Measurements from ENCODE around the gene EML6.

- TF ChIP-seq NRF1 (IDR thresholded peaks at IDR 0.05; ENCODE audit: low read depth, low read length) (no peak), CTCF (IDR thresholded peaks at IDR 0.05) (no peak), POLR2AphosphoS5 (IDR thresholded peaks at IDR 0.05; ENCODE audit: low read depth, low read length) (peak; percentile 26; the same call in 1 of the 2 replicates), CHD2 (IDR thresholded peaks at IDR 0.05; ENCODE audit: low read length, partially characterized antibody) (no peak), EP300 (IDR thresholded peaks at IDR 0.05; ENCODE audit: borderline replicate concordance in 1 of 2, low read depth in 1 of 2, low read length in 1 of 2) (peak; percentile 42 to 60; a peak in 2 of 4 replicates), ELF1 (IDR thresholded peaks at IDR 0.05) (no peak), MAX (IDR thresholded peaks at IDR 0.05; ENCODE audit: low read depth) (peak; percentile 47; the same call in 1 of the 2 replicates), SMC3 (IDR thresholded peaks at IDR 0.05; ENCODE audit: low read depth, low read length) (no peak), TAF1 (IDR thresholded peaks at IDR 0.05; ENCODE audit: borderline replicate concordance, low read depth, low read length) (no peak), MXI1 (IDR thresholded peaks at IDR 0.05; ENCODE audit: low read depth, low read length) (peak; percentile 63; the same call in 1 of the 2 replicates), EZH2phosphoT487 (IDR thresholded peaks at IDR 0.05; ENCODE audit: borderline replicate concordance, low read depth) (no peak), SIN3A (IDR thresholded peaks at IDR 0.05; ENCODE audit: borderline replicate concordance, low read depth, low read length) (no peak)
These were observed 275.7 kb downstream of the EML6 start for GRCh38 chr2:54999182-54999581.

Measured in SK-N-SH (cell line).